Mucosa of descending colon (tissue), 3 donors: ENCODE results near the gene SPTBN1. TPM values are rescaled to one million over a fixed set of nuclear protein-coding genes. Genes with fewer than 3 reads are reported as not detected.

Experiments used
- ATAC-seq: fragments of 200-7000 bp; cut with Tn5 transposase; one replicate; pipeline ENCODE4 v1.9.1; 2020; ENCODE audit warnings: mild to moderate bottlenecking, moderate library complexity
- DNase-seq, 3 donors: peaks; one replicate each; pipeline ENCODE4 v3.0.0-alpha.2; 2020
- H3K36me3 ChIP-seq: fragments of 200-600 bp; one replicate; pipeline ENCODE4 v1.8.0; 2021; ENCODE audit warnings: low read depth, mild to moderate bottlenecking
- H3K4me1 ChIP-seq: fragments of 200-600 bp; one replicate; pipeline ENCODE4 v1.8.0; 2021; ENCODE audit warnings: low read depth, mild to moderate bottlenecking
- H3K4me3 ChIP-seq: fragments of 200-600 bp; one replicate; pipeline ENCODE4 v1.8.0; 2021; ENCODE audit warnings: mild to moderate bottlenecking
- H3K9me3 ChIP-seq: fragments of 200-600 bp; one replicate; pipeline ENCODE4 v1.8.0; 2021; ENCODE audit warnings: mild to moderate bottlenecking
- intact Hi-C, 2 donors: fragments of 100-400 bp; cut with DNase I in 1 of 2; cut with micrococcal nuclease in 1 of 2; formaldehyde crosslinking; loops; one replicate each; pipeline versions ENCODE4 v1.11.0 to v1.11.1; 2022; cut with DNase I, micrococcal nuclease
- total RNA-seq, 3 donors: library from RNA; stranded (reverse); fragmentation: NEBNext Ultra II Directional in 2 of 3; extraction: Animal tissue kit (Norgen Biotek cat#: 25700) in 2 of 3; gene quantifications; one replicate each; pipeline versions ENCODE4 v1.2.1 to v1.2.4, GENCODE V29; 2021 to 2023
- TF ChIP-seq, protein P1 (sequence below): fragments of 200-600 bp; IDR thresholded peaks from one replicate; pipeline ENCODE4 v1.8.0; 2022; ENCODE audit warnings: antibody characterized with exemption, mild to moderate bottlenecking
- donor health status: DM: no; HTN: no; CAD: no; lungs with moderate emphysema.
- donor health status: DM: no; HTN: no; CAD: no.
- donor health status: DM: no; HTN: yes; CAD: no.

SPTBN1 gene
- total RNA-seq, 3 donors from 2014 or later: 237 to 396 (median 392) TPM

DNA sequence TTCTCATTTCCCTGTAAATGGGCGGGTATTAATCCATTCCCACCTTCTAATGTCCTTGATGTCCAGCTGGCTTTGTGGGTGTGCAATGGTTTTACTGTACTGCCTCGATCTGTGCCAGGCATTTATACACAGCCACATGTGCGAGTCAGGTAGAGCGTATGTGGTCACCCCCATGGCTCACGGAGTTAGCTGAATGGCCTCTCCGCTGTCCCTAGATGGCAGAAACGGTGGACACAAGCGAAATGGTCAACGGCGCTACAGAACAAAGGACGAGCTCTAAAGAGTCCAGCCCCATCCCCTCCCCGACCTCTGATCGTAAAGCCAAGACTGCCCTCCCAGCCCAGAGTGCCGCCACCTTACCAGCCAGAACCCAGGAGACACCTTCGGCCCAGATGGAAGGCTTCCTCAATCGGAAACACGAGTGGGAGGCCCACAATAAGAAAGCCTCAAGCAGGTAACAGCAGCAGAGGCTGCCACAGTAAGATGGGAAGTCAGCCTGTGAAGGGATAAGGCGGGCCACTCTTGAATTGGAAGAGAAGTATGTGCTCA lies 208.2 kb downstream of the SPTBN1 start:
- DNase-seq: no peak
- TF ChIP-seq, protein P1, sequence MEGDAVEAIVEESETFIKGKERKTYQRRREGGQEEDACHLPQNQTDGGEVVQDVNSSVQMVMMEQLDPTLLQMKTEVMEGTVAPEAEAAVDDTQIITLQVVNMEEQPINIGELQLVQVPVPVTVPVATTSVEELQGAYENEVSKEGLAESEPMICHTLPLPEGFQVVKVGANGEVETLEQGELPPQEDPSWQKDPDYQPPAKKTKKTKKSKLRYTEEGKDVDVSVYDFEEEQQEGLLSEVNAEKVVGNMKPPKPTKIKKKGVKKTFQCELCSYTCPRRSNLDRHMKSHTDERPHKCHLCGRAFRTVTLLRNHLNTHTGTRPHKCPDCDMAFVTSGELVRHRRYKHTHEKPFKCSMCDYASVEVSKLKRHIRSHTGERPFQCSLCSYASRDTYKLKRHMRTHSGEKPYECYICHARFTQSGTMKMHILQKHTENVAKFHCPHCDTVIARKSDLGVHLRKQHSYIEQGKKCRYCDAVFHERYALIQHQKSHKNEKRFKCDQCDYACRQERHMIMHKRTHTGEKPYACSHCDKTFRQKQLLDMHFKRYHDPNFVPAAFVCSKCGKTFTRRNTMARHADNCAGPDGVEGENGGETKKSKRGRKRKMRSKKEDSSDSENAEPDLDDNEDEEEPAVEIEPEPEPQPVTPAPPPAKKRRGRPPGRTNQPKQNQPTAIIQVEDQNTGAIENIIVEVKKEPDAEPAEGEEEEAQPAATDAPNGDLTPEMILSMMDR: no peak
- intact Hi-C loops: no loop called here

DNA sequence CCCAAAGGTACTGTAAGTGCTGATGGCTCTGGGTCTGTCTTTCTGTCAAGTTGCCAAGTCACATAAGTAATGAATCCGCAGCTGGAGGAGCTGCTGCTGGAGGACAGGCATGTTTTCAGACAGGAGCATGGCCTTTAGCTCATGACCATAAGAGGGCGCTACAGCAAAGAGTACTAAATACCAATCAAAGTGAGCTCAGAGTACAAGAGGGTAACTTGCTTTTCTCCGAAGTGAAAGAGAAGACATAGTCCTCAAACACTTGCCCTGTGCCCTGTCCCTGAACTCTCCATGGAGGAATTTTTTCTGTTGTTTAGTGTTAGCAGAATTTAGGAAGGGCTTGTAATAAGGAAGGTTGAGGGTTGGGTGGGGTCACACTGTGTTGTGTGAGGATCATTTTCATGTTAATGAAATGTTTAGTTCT lies 209.3 kb downstream of the SPTBN1 start:
- ATAC-seq: peak; percentile 77
- TF ChIP-seq, protein P1: peak; percentile 43
- peak in 1 of 3 donors; percentile 70 for DNase-seq
- no peak overlapping the region for H3K4me3 ChIP-seq
- peaks cover 6% of the 10 kb centered on the region for H3K4me1 ChIP-seq
- intact Hi-C loops: no loop called here
- peaks cover 7% of the 10 kb centered on the region for H3K36me3 ChIP-seq
- no peaks in the 10 kb centered on the region for H3K9me3 ChIP-seq

More for the DNA sequence above, 208.2 kb downstream of the SPTBN1 start:
- Histone ChIP-seq H3K9me3 (no peaks in the 10 kb centered on the region), H3K4me1 (peaks cover 6% of the 10 kb centered on the region), H3K36me3 (peaks cover 7% of the 10 kb centered on the region), H3K4me3 (no peak overlapping the region)
- ATAC-seq: no peak

DNA sequence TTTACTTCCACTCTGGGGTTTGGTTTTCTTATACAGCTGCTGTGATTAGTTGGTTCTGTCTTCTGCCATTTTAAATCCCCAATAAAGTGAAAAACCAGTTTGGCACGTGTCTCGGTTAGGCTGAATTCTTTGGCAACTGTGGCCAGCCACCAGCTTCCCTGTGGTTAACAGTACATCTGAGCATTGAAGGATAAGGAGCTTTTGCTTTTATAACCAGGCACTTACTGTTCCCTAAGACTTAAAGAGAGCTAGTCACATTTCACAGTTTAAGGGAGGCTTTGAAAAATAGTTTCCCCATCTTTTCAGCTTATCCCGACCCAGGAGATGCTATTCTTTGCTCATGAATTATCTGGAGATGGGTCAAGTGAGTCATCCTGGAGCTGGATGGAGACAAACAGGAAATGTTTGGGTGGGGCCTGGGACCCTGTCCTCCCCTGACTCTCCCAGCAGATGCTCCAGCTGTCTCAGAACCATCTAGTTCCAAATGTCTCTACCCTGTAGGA lies 210.1 kb downstream of the SPTBN1 start:
- no peaks in the 10 kb centered on the region for H3K36me3 ChIP-seq
- ATAC-seq: peak; percentile 39
- no peak for DNase-seq
- H3K4me1 ChIP-seq: peaks cover 6% of the 10 kb centered on the region
- intact Hi-C loops: no loop called here
- TF ChIP-seq, protein P1: no peak
- H3K9me3 ChIP-seq: no peaks in the 10 kb centered on the region
- H3K4me3 ChIP-seq: no peak overlapping the region

DNA sequence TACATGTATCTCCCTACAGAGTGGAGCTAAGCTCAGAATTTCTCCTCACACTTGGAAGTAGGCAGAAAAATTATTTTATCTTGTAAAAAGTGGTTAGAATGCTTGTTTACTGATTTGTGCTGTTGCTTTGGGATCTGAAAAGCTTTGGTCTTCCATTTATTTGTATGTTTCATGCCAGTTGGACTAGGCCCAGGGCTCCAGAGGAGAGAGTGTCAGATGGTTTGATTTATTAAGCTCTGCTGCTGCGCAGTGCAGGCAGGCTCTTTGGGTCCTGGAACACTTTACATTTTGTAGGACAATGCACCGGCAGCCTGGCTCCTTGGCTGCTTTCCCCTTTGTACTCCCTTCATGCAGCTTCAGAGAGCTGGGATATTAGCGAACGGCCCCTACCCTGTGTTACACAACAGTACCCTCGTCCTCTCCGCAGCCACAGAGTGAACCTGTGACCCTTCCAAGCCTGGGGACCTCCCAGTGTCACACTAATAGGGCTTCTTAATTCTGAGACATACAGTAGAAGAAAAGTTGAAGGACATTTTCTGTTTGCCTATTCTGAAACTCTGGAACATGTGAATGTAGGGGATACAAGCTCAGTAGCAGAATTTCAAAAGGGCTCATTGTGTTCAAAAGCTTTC lies 210.6 kb downstream of the SPTBN1 start:
- TF ChIP-seq, protein P1: no peak
- intact Hi-C loops: no loop called here
- no peaks in the 10 kb centered on the region for H3K9me3 ChIP-seq
- peak in 1 of 3 donors; percentile 37 for DNase-seq
- H3K4me3 ChIP-seq: no peak overlapping the region
- peak; percentile 4 for ATAC-seq
- peaks cover 6% of the 10 kb centered on the region for H3K4me1 ChIP-seq
- no peaks in the 10 kb centered on the region for H3K36me3 ChIP-seq

DNA sequence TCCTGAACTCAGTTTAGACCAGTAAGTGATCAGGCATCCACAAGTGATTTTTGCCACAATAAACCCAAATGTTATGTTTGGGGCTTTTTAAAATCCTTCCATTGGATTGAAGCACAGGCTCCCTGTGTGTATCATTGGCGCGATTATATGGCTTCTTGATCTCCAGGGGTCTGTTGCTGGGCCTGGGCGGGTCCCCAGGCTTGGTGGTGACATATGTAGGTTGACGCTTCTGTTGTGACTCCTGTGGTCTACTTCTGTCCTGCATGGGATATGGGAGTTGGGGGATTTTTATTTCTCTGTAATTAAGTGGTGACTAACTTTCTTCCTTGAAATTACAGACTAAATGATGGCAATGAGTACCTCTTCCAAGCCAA lies 211.1 kb downstream of the SPTBN1 start:
- Histone ChIP-seq H3K36me3 (no peaks in the 10 kb centered on the region), H3K9me3 (no peaks in the 10 kb centered on the region), H3K4me1 (peaks cover 6% of the 10 kb centered on the region), H3K4me3 (no peak overlapping the region)
- intact Hi-C loops: no loop called here
- ATAC-seq: no peak
- TF ChIP-seq, protein P1: no peak
- DNase-seq: no peak
